H1 (cell line): ENCODE measurements around the gene RP9. TPM values are rescaled to one million over a fixed set of nuclear protein-coding genes. Genes with fewer than 3 reads are reported as not detected.

Source experiments
- CTCF ChIA-PET: fragments of 300-600 bp; sonication (Branson Sonifier 250); formaldehyde crosslinking; loops from one replicate; lab custom pipeline; 2021; ENCODE audit not compliant: partially characterized antibody; lab: Charles Lee
- POLR2A ChIA-PET: fragments of 300-600 bp; sonication (Branson Sonifier 250); formaldehyde crosslinking; loops from one replicate; lab custom pipeline; 2021; ENCODE audit warnings: inconsistent platforms; ENCODE audit not compliant: partially characterized antibody; lab: Charles Lee
- DNase-seq, 2 experiments: peaks; one replicate each; pipeline versions ENCODE4 v3.0.0 to v3.0.0-alpha.2; 2010 to 2022; ENCODE audit warnings: low spot score in 2 of 2, low read depth in 1 of 2, mixed read lengths in 1 of 2
- FAIRE-seq: peaks from 2 replicates; lab custom pipeline; 2011; peaks lifted over from hg19 to GRCh38; lab: Jason Lieb, UNC
- H2AFZ ChIP-seq: 2 replicates; pipeline ENCODE4 v1.8.1; 2012; ENCODE audit warnings: low read length, inconsistent platforms
- H2AK5ac ChIP-seq: 2 replicates; pipeline ENCODE4 v1.6.1; 2013; ENCODE audit warnings: low read depth, low read length
- H2BK120ac ChIP-seq: replicated peaks from 2 replicates; pipeline ENCODE3; 2013; ENCODE audit warnings: low read depth, low read length, inconsistent platforms
- H2BK12ac ChIP-seq: 2 replicates; pipeline ENCODE4 v1.6.1; 2013; ENCODE audit warnings: low read depth, low read length
- H2BK15ac ChIP-seq: 2 replicates; pipeline ENCODE4 v1.6.1; 2013; ENCODE audit warnings: low read length
- H2BK20ac ChIP-seq: 2 replicates; pipeline ENCODE4 v1.6.1; 2013; ENCODE audit warnings: low read length
- H2BK5ac ChIP-seq: 2 replicates; pipeline ENCODE4 v1.6.1; 2013; ENCODE audit warnings: low read depth, low read length
- H3K14ac ChIP-seq: 2 replicates; pipeline ENCODE4 v1.6.1; 2013; ENCODE audit warnings: inconsistent platforms; ENCODE audit not compliant: insufficient read length
- H3K18ac ChIP-seq: 2 replicates; pipeline ENCODE4 v1.6.1; 2013; ENCODE audit warnings: low read length; ENCODE audit errors: extremely low read depth
- H3K23ac ChIP-seq: 2 replicates; pipeline ENCODE4 v1.6.1; 2013; ENCODE audit warnings: inconsistent platforms; ENCODE audit not compliant: insufficient read length
- H3K23me2 ChIP-seq: 2 replicates; pipeline ENCODE4 v1.6.1; 2013; ENCODE audit warnings: low read depth, low read length
- H3K27ac ChIP-seq: 2 replicates; pipeline ENCODE4 v1.6.1; 2011; ENCODE audit warnings: low read depth, low read length, inconsistent platforms
- H3K27me3 ChIP-seq, 4 experiments: replicated peaks in 1 of 4; 1 replicate in 1 of 4; 2 replicates in 3 of 4; pipeline versions ENCODE4 v1.6.1 to v1.8.1; 2011 to 2013; ENCODE audit warnings: low read length in 3 of 4, mild to moderate bottlenecking in 3 of 4, inconsistent platforms in 2 of 4, mixed read lengths in 2 of 4, moderate library complexity in 1 of 4; ENCODE audit not compliant: control insufficient read depth in 3 of 4, insufficient read depth in 3 of 4; ENCODE audit errors: extremely low read depth in 1 of 4
- H3K36me3 ChIP-seq, 4 experiments: 2 replicates each; pipeline versions ENCODE4 v1.6.1 to v1.8.1; 2011 to 2013; ENCODE audit warnings: mild to moderate bottlenecking in 4 of 4, low read length in 3 of 4, moderate library complexity in 2 of 4, control low read depth in 1 of 4, inconsistent platforms in 1 of 4; ENCODE audit not compliant: insufficient read depth in 4 of 4, control insufficient read depth in 2 of 4
- H3K4ac ChIP-seq: replicated peaks from 2 replicates; pipeline ENCODE3; 2013; ENCODE audit warnings: low read length, low read depth, mixed read lengths, inconsistent platforms; ENCODE audit not compliant: insufficient read length
- H3K4me1 ChIP-seq, 4 experiments: replicated peaks in 1 of 4; 1 replicate in 1 of 4; 2 replicates in 3 of 4; pipeline versions ENCODE4 v1.6.1 to v1.8.1; 2011 to 2013; ENCODE audit warnings: low read length in 3 of 4, inconsistent platforms in 2 of 4, mixed read lengths in 1 of 4; ENCODE audit not compliant: insufficient read depth in 4 of 4, control insufficient read depth in 3 of 4
- H3K4me2 ChIP-seq, 2 experiments: 2 replicates each; pipeline versions ENCODE4 v1.6.1 to v1.8.1; 2011 to 2013; ENCODE audit warnings: low read depth in 2 of 2, low read length in 2 of 2, control low read depth in 1 of 2, inconsistent platforms in 1 of 2, mild to moderate bottlenecking in 1 of 2; ENCODE audit not compliant: insufficient read depth in 1 of 2
- H3K4me3 ChIP-seq, 4 experiments: fragments of 200-600, 300-600 bp in 1 of 4; sonication (generic), shearing (Covaris generic), sonication (Bioruptor Twin) in 1 of 4; 2 replicates each; pipeline versions ENCODE4 v1.5.1 to v1.8.1; 2011 to 2016; ENCODE audit warnings: low read length in 4 of 4, low read depth in 3 of 4, control low read depth in 2 of 4, inconsistent platforms in 2 of 4, mild to moderate bottlenecking in 2 of 4, mixed read lengths in 1 of 4, moderate library complexity in 1 of 4; ENCODE audit not compliant: insufficient read depth in 2 of 4; ENCODE audit errors: extremely low read depth in 1 of 4
- H3K56ac ChIP-seq: replicated peaks from 2 replicates; pipeline ENCODE3; 2013; ENCODE audit warnings: low read depth, mild to moderate bottlenecking, mixed read lengths, low read length, inconsistent platforms; ENCODE audit not compliant: insufficient read length
- H3K79me1 ChIP-seq: 2 replicates; pipeline ENCODE4 v1.6.1; 2013; ENCODE audit warnings: low read depth, low read length, control low read depth
- H3K79me2 ChIP-seq, 2 experiments: 2 replicates each; pipeline versions ENCODE4 v1.6.1 to v1.8.1; 2012 to 2013; ENCODE audit warnings: low read length in 2 of 2, mild to moderate bottlenecking in 2 of 2, inconsistent platforms in 1 of 2; ENCODE audit not compliant: insufficient read depth in 2 of 2, control insufficient read depth in 1 of 2
- H3K9ac ChIP-seq, 4 experiments: replicated peaks in 1 of 4; 1 replicate in 1 of 4; 2 replicates in 3 of 4; pipeline versions ENCODE4 v1.6.1 to v1.8.1; 2011 to 2013; ENCODE audit warnings: low read depth in 3 of 4, low read length in 3 of 4, control low read depth in 2 of 4, mild to moderate bottlenecking in 2 of 4, moderate library complexity in 2 of 4, inconsistent platforms in 1 of 4; ENCODE audit errors: extremely low read depth in 1 of 4
- H3K9me3 ChIP-seq, 2 experiments: 2 replicates each; pipeline versions ENCODE4 v1.6.1 to v1.8.1; 2012 to 2013; ENCODE audit warnings: mild to moderate bottlenecking in 2 of 2, moderate library complexity in 2 of 2, control low read depth in 1 of 2, inconsistent platforms in 1 of 2, low read depth in 1 of 2, low read length in 1 of 2, mixed read lengths in 1 of 2; ENCODE audit not compliant: insufficient read depth in 2 of 2
- H4K20me1 ChIP-seq, 2 experiments: replicated peaks in 1 of 2; 2 replicates each; pipeline versions ENCODE3 to v1.8.1; 2011 to 2013; ENCODE audit warnings: inconsistent platforms in 2 of 2, low read length in 2 of 2, mild to moderate bottlenecking in 1 of 2; ENCODE audit not compliant: insufficient read depth in 2 of 2, control insufficient read depth in 1 of 2
- H4K5ac ChIP-seq: 2 replicates; pipeline ENCODE4 v1.6.1; 2013; ENCODE audit warnings: low read length, low read depth, mixed read lengths, inconsistent platforms; ENCODE audit not compliant: insufficient read length
- H4K8ac ChIP-seq: 2 replicates; pipeline ENCODE4 v1.8.0; 2013; ENCODE audit warnings: mild to moderate bottlenecking, moderate library complexity, low read length, inconsistent platforms; ENCODE audit not compliant: insufficient read depth; ENCODE audit errors: extremely low read depth
- H4K91ac ChIP-seq: replicated peaks from 2 replicates; pipeline ENCODE3; 2013; ENCODE audit warnings: low read length, mixed read lengths, inconsistent platforms; ENCODE audit not compliant: insufficient read length
- RXRA ChIP-seq: IDR thresholded peaks from 2 replicates; pipeline ENCODE4 v1.6.1; 2011; ENCODE audit warnings: low read depth, mild to moderate bottlenecking, low read length, moderate library complexity; ENCODE audit not compliant: insufficient read depth
- SIX5 ChIP-seq: IDR thresholded peaks from 2 replicates; pipeline ENCODE4 v1.6.1; 2011; ENCODE audit warnings: mild to moderate bottlenecking, low read depth, low read length
- ZNF274 ChIP-seq: IDR thresholded peaks from 2 replicates; pipeline ENCODE4 v1.7.0; 2012; ENCODE audit warnings: low read length, borderline replicate concordance; ENCODE audit errors: extremely low read depth
- WGBS, 2 experiments: shearing (Covaris generic) in 1 of 2; methylation state at CpG; one replicate each; pipeline versions ENCODE4 v1.1.6 to v1.1.7; 2013 to 2015; ENCODE audit warnings: low lambda C conversion rate in 2 of 2, mixed read lengths in 2 of 2, inconsistent platforms in 1 of 2, low coverage in 1 of 2, missing lambda C conversion rate in 1 of 2; ENCODE audit not compliant: insufficient replicate concordance in 2 of 2, insufficient coverage in 1 of 2, insufficient read length in 1 of 2; ENCODE audit errors: extremely low coverage in 1 of 2, missing lambda C conversion rate in 1 of 2; 5-methylcytosine and 5-hydroxymethylcytosine counted together
- polyA plus RNA-seq, 7 experiments: library from polyadenylated mRNA; depleted of rRNA in 3 of 7; stranded (reverse) in 5 of 7; unstranded in 2 of 7; fragments of >200 nt in 5 of 7; fragments of 200-250 nt in 2 of 7; gene quantifications; 1 replicate in 5 of 7; 2 replicates in 1 of 7; 4 replicates in 1 of 7; pipeline versions ENCODE4 v1.2.1 to v1.2.3, GENCODE V29; 2011 to 2013; ENCODE audit warnings: missing spikeins in 2 of 7, mixed read lengths in 2 of 7
- total RNA-seq: library from RNA; stranded (reverse); fragmentation: NEBNext Ultra II Directional; extraction: Animal tissue kit (Norgen Biotek cat#: 25700); gene quantifications from 2 replicates; pipeline ENCODE4 v1.2.1, GENCODE V29; 2021

Gene RP9
- total and polyA plus RNA-seq, 2 of the 8 experiments (the other 6 are each of a cell fraction or from before 2014, with no cell fraction given): 11.0 to 12.4 TPM

DNA sequence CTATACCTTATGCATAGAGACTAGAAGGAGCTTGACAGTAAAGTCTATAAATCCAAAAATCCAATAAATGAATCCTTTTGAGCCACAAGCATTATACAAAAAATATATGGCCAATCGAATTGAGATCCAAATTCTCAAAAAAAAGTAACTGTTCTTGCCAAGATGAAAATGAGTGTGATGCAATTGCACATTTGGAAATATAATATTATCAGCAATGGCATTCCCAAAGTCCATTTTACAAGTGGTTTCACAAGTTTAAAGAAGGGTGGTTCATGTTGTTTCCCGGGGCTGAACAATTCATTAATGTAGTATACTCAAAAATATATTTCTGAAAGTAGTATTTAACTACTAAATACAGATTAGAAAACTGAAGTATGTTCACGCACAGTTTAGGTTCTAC, 7.3 kb downstream of the RP9 start:
- no peak overlapping the region for H3K4me3 ChIP-seq
- no peak for FAIRE-seq
- H3K9me3 ChIP-seq: no peaks in the 10 kb centered on the region
- whole genome bisulfite sequencing, 2 experiments: 85% methylated on average over 3 of the region's 3 CpGs; no CpG with 5 or more reads in 1 of the 2 experiments
- H2AFZ ChIP-seq: no peak overlapping the region
- H2BK5ac ChIP-seq: no peak overlapping the region
- CTCF ChIA-PET: interaction anchor here (0.6 to 1.5 kb wide), 7 partner anchors 10 to 1658 kb away, joined by 3 to 5 read pairs (median 3); no protein-coding TSS in a partner anchor
- H3K4me1 ChIP-seq: no peaks in the 10 kb centered on the region
- H2BK20ac ChIP-seq: no peak overlapping the region
- H3K79me2 ChIP-seq: peaks cover 3 to 15% of the 10 kb centered on the region in 2 experiments; a peak in 3 of 4 replicates
- no peak overlapping the region for H3K4me2 ChIP-seq
- no peak overlapping the region for H2AK5ac ChIP-seq
- no peak overlapping the region for H2BK15ac ChIP-seq
- no peaks in the 10 kb centered on the region for H3K23me2 ChIP-seq
- no peak overlapping the region for H4K91ac ChIP-seq
- no peak overlapping the region for H3K56ac ChIP-seq
- H3K79me1 ChIP-seq: peaks cover 5% of the 10 kb centered on the region
- H3K27me3 ChIP-seq: no peaks in the 10 kb centered on the region
- H4K8ac ChIP-seq: no peak overlapping the region
- peaks cover 3% of the 10 kb centered on the region in 2 experiments for H4K20me1 ChIP-seq
- TF ChIP-seq RXRA: no peak
- no peak for TF ChIP-seq SIX5
- TF ChIP-seq ZNF274: no peak
- TF ChIP-seq, all 59 proteins: peak for 0
- DNase-seq: no peak
- no peak overlapping the region for H3K18ac ChIP-seq
- H3K4ac ChIP-seq: no peak overlapping the region
- no peak overlapping the region for H3K27ac ChIP-seq
- no peak overlapping the region for H3K23ac ChIP-seq
- no peak overlapping the region for H3K14ac ChIP-seq
- no peak overlapping the region for H4K5ac ChIP-seq
- no peak overlapping the region for H2BK12ac ChIP-seq
- POLR2A ChIA-PET: no interaction called here
- H3K36me3 ChIP-seq: peaks cover 2 to 41% (median 18%) of the 10 kb centered on the region in 4 experiments; a peak in 6 of 8 replicates
- H2BK120ac ChIP-seq: no peak overlapping the region
- no peak overlapping the region for H3K9ac ChIP-seq
